Lung (tissue), 16 donors: ENCODE results near the gene YTHDF2. TPM values are rescaled to one million over a fixed set of nuclear protein-coding genes. Genes with fewer than 3 reads are reported as not detected.
"Not testable (repeated sequence)": the region's sequence is repeated elsewhere in the genome, so short reads cannot be mapped to it uniquely, and the experiment has no call there.

Experiments used
- ATAC-seq: fragments of 200-7000 bp; cut with Tn5 transposase; one replicate; pipeline ENCODE4 v1.9.1; 2020; ENCODE audit warnings: moderate number of reproducible peaks; ENCODE audit not compliant: insufficient read depth, low FRiP score
- DNase-seq, 3 donors: peaks; one replicate each; pipeline ENCODE4 v3.0.0-alpha.2; 2013 to 2017
- H3K27ac ChIP-seq, 2 donors: one replicate each; pipeline ENCODE4 v1.5.1; 2013; ENCODE audit warnings: mild to moderate bottlenecking in 2 of 2, moderate library complexity in 2 of 2, control low read depth in 1 of 2, inconsistent platforms in 1 of 2, low read depth in 1 of 2, low read length in 1 of 2
- H3K27me3 ChIP-seq, 3 donors: one replicate each; pipeline ENCODE4 v1.5.1; 2013; ENCODE audit warnings: low read length in 2 of 3; ENCODE audit not compliant: control insufficient read depth in 3 of 3, insufficient read depth in 3 of 3
- H3K36me3 ChIP-seq, 4 donors: one replicate each; pipeline ENCODE4 v1.5.1; 2013; ENCODE audit warnings: low read length in 4 of 4, mild to moderate bottlenecking in 1 of 4, moderate library complexity in 1 of 4; ENCODE audit not compliant: control insufficient read depth in 4 of 4, insufficient read depth in 4 of 4
- H3K4me1 ChIP-seq, 5 donors: one replicate each; pipeline ENCODE4 v1.5.1; 2013; ENCODE audit warnings: low read length in 5 of 5, mild to moderate bottlenecking in 2 of 5, moderate library complexity in 1 of 5; ENCODE audit not compliant: control insufficient read depth in 5 of 5, insufficient read depth in 5 of 5
- H3K4me3 ChIP-seq: one replicate; pipeline ENCODE4 v1.5.1; 2013; ENCODE audit warnings: mild to moderate bottlenecking, control low read depth, moderate library complexity
- H3K9ac ChIP-seq, 2 donors: one replicate each; pipeline ENCODE4 v1.5.1; 2013; ENCODE audit warnings: low read length in 2 of 2, control low read depth in 1 of 2; ENCODE audit not compliant: insufficient read depth in 1 of 2
- H3K9me3 ChIP-seq, 4 donors: one replicate each; pipeline ENCODE4 v1.5.1; 2013; ENCODE audit warnings: low read length in 3 of 4, mild to moderate bottlenecking in 1 of 4, moderate library complexity in 1 of 4; ENCODE audit not compliant: control insufficient read depth in 4 of 4, insufficient read depth in 3 of 4
- whole genome bisulfite sequencing, 2 donors: extraction: QIAGEN DNeasy Blood & Tissue Kit; methylation state at CpG; one replicate each; pipeline ENCODE4 v1.1.7; 2013; 5-methylcytosine and 5-hydroxymethylcytosine counted together
- long read RNA-seq, 5 donors: transcript quantifications; one replicate each; lab custom pipeline, GENCODE V29; 2026
- polyA plus RNA-seq, 2 donors: library from polyadenylated mRNA; stranded (reverse); fragments of 200-250 nt; gene quantifications; one replicate each; pipeline ENCODE4 v1.2.1, GENCODE V29; 2013
- total RNA-seq, 2 donors: library from RNA; depleted of rRNA in 1 of 2; stranded (reverse); fragments of >200 nt in 1 of 2; gene quantifications; one replicate each; pipeline ENCODE4 v1.2.1, GENCODE V29; 2014 to 2021
- TF ChIP-seq, protein P1 (sequence below): IDR thresholded peaks from 2 replicates; pipeline ENCODE4 v1.5.1; 2012; ENCODE audit warnings: mild to moderate bottlenecking; ENCODE audit errors: control extremely low read depth, extremely low read depth
- donor health status: control.
- donor health status: control.
- donor health status: Bipolar disorder and iron deficiency.
- donor health status: healthy.
- donor health status: DM: yes; HTN: yes; CAD: no.

Gene YTHDF2
- total RNA-seq, result 10 to 100 TPM; 55.9 to 65.8 TPM
- polyA plus RNA-seq, result 10 to 100 TPM; 34.3 to 38.7 TPM
- long read RNA-seq, donor 1, transcript YTHDF2-201 (5 exons, 2,925 nt), result major isoform, 24 of 58 reads
- long read RNA-seq, donor 1, partial matches to known transcripts, result 33 of 58 reads
- long read RNA-seq, donor 1, other reads (novel, unspliced or antisense), result 0 of 58 reads
- long read RNA-seq, donor 2, partial matches to known transcripts, result 17 of 21 reads
- long read RNA-seq, donor 2, other reads (novel, unspliced or antisense), result 0 of 21 reads
- long read RNA-seq, donor 3, transcript YTHDF2-201 (5 exons, 2,925 nt), result major isoform, 5 of 23 reads
- long read RNA-seq, donor 3, partial matches to known transcripts, result 15 of 23 reads
- long read RNA-seq, donor 3, other reads (novel, unspliced or antisense), result 0 of 23 reads
- long read RNA-seq, donor 4, partial matches to known transcripts, result 6 of 9 reads
- long read RNA-seq, donor 4, other reads (novel, unspliced or antisense), result 0 of 9 reads
- long read RNA-seq, donor 5, transcript YTHDF2-201 (5 exons, 2,925 nt), result major isoform, 25 of 104 reads
- long read RNA-seq, donor 5, partial matches to known transcripts, result 68 of 104 reads
- long read RNA-seq, donor 5, other reads (novel, unspliced or antisense), result 9 of 104 reads

DNA sequence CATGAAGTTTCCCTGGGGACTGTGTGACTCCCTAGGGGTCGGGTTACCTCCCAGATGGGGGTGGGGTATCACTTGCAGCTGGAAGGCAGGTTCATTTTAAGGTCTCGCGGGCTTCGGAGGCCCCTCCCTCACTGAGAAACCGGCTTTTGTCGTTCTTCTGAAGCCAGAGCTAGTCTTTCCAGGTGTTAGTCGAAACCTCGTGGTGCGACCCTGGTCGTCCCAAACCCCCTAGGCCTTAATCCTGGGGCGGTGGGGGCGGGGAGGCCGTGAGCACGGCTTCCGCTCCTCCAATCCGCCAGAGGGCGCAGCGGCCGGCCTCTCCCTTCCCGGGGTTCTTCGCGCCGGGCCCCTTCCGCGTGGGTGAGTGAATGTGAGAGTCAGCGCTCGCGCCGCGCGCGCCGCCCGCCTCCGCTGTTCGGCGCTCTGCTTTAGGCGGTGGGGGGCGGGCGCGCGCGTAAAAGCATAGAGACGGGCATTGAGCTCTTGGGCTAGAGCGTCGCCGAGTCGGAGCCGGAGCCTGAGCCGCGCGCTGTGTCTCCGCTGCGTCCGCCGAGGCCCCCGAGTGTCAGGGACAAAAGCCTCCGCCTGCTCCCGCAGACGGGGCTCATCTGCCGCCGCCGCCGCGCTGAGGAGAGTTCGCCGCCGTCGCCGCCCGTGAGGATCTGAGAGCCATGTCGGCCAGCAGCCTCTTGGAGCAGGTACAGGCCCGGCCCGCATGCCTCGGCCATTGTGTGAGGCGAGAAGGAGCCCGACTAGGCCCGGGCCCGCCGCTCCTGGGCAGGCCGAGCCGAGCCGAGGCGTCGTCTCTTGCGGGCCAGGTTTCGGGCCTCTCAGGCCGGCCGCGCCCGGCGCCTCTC is at the start of gene YTHDF2:
Gene YTHDF2 (plus strand): TSS at position 491 of the 857 bp plus-strand sequence. CDS start 181 bp downstream, at position 672.
- Histone ChIP-seq H3K4me3 (peak within 1 kb of the TSS; percentile 66), H3K9me3 (no peaks in the 10 kb centered on the region), H3K27ac (peak within 1 kb of the TSS; percentile 96), H3K4me1 (peaks cover 0 to 29% (median 10%) of the 10 kb centered on the region in 5 donors), H3K9ac (peak within 1 kb of the TSS; percentile 82 to 90), H3K36me3 (peaks cover 0 to 22% (median 7%) of the 10 kb centered on the region in 4 donors), H3K27me3 (no peaks in the 10 kb centered on the region)
- peak; percentile 98 to 99 (median 99) for DNase-seq
- TF ChIP-seq, protein P1, sequence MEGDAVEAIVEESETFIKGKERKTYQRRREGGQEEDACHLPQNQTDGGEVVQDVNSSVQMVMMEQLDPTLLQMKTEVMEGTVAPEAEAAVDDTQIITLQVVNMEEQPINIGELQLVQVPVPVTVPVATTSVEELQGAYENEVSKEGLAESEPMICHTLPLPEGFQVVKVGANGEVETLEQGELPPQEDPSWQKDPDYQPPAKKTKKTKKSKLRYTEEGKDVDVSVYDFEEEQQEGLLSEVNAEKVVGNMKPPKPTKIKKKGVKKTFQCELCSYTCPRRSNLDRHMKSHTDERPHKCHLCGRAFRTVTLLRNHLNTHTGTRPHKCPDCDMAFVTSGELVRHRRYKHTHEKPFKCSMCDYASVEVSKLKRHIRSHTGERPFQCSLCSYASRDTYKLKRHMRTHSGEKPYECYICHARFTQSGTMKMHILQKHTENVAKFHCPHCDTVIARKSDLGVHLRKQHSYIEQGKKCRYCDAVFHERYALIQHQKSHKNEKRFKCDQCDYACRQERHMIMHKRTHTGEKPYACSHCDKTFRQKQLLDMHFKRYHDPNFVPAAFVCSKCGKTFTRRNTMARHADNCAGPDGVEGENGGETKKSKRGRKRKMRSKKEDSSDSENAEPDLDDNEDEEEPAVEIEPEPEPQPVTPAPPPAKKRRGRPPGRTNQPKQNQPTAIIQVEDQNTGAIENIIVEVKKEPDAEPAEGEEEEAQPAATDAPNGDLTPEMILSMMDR, result peak; percentile 74
- ATAC-seq, result peak; percentile 97
- 0% methylated on average over 68 to 92 of the region's 92 CpGs for WGBS, 2 donors

DNA sequence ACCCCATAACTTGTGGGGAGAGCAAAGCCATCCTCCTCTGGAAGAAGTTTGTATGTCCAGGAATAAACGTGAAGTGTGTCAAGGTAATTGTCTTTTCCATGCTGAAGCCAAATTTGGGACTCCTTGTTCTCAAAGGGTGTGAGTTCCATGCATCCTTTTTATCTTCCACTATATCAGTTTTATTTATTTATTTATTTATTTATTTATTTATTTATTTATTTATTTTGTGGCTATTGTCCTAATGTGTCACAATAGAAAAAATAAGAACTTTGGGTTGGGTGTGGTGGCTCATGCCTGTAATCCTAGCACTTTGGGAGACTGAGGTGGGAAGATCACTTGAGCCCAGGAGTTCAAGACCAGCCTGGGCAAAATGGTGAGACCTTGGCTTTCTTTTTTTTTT is 45.1 kb upstream of the YTHDF2 start:
- not testable (repeated sequence) for ATAC-seq, H3K9me3 ChIP-seq, H3K27me3 ChIP-seq, H3K27ac ChIP-seq, H3K4me3 ChIP-seq, H3K9ac ChIP-seq, DNase-seq, H3K4me1 ChIP-seq
- WGBS, 2 donors, result 88 to 89% methylated on average over 1 of the region's 1 CpG
- peaks cover 6 to 32% (median 15%) of the 10 kb centered on the region in 4 donors for H3K36me3 ChIP-seq

DNA sequence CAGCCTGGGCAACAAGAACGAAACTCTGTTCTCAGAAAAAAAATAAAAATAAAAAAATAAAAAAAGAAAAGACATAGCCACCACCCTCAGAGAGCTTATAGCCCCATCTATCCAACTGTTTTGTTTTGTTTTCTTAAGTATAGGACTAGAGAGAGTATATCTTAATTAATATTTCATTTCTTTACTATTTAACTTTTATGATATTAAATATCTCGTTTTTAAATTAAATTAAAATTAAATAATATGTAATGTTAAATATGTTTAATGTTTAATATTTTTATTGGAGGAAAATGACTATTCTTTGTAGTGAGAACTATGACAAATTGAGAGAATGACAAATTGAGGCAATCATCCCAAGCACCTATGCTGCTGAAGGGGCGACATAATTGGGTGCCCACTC is 33.1 kb upstream of the YTHDF2 start:
- peaks cover 0 to 32% (median 17%) of the 10 kb centered on the region in 4 donors for H3K36me3 ChIP-seq
- no peaks in the 10 kb centered on the region for H3K27me3 ChIP-seq
- TF ChIP-seq, protein P1, result no peak
- no peak overlapping the region for H3K4me3 ChIP-seq
- ATAC-seq, result no peak
- no peak overlapping the region for H3K9ac ChIP-seq
- no peak overlapping the region for H3K27ac ChIP-seq
- 94 to 97% methylated on average over 3 of the region's 3 CpGs for WGBS, 2 donors
- H3K4me1 ChIP-seq, result no peaks in the 10 kb centered on the region
- no peaks in the 10 kb centered on the region for H3K9me3 ChIP-seq
- no peak for DNase-seq
